SK-N-MC (cell line): ENCODE results near the gene KCNMA1.

ENCODE experiments used
- EZH2 ChIP-seq: fragments of 200-600 bp; sonication (generic); IDR thresholded peaks from one replicate; pipeline ENCODE4 v1.6.1; 2017; ENCODE audit warnings: antibody characterized with exemption
- POLR2AphosphoS5 ChIP-seq: IDR thresholded peaks from 2 replicates; pipeline ENCODE4 v1.6.1; 2012; ENCODE audit warnings: mild to moderate bottlenecking, low read depth, low read length, borderline replicate concordance

GRCh38 chr10:77085344-77085743, 552.3 kb downstream of the KCNMA1 start:
- no peak for TF ChIP-seq EZH2
- TF ChIP-seq POLR2AphosphoS5: no peak
